HUES6 (cell line): ENCODE data around the gene EP400.

Experiments used
- H3K27ac ChIP-seq: 2 replicates; pipeline ENCODE4 v1.7.0; 2013; ENCODE audit warnings: low read depth, mild to moderate bottlenecking, low read length, inconsistent platforms
- H3K27me3 ChIP-seq: 2 replicates; pipeline ENCODE4 v1.6.1; 2013; ENCODE audit warnings: low read length; ENCODE audit not compliant: control insufficient read depth, insufficient read depth
- H3K36me3 ChIP-seq: 2 replicates; pipeline ENCODE4 v1.6.1; 2013; ENCODE audit warnings: low read length; ENCODE audit not compliant: control insufficient read depth, insufficient read depth
- H3K4me1 ChIP-seq: 2 replicates; pipeline ENCODE4 v1.6.1; 2013; ENCODE audit warnings: low read length; ENCODE audit not compliant: control insufficient read depth, insufficient read depth
- H3K4me3 ChIP-seq: 2 replicates; pipeline ENCODE4 v1.5.1; 2013; ENCODE audit warnings: low read depth, low read length
- H3K9ac ChIP-seq: one replicate; pipeline ENCODE4 v1.6.1; 2013; ENCODE audit warnings: mild to moderate bottlenecking, low read length
- H3K9me3 ChIP-seq: 2 replicates; pipeline ENCODE4 v1.6.1; 2013; ENCODE audit warnings: low read depth, low read length; ENCODE audit not compliant: control insufficient read depth, insufficient read depth

Gene EP400

GRCh38 chr12:131914179-131914702, 35.5 kb upstream of the EP400 start:
- Histone ChIP-seq H3K27me3 (no peaks in the 10 kb centered on the region), H3K4me3 (no peak overlapping the region), H3K4me1 (no peaks in the 10 kb centered on the region), H3K36me3 (peaks cover 74% of the 10 kb centered on the region), H3K9me3 (no peaks in the 10 kb centered on the region), H3K27ac (no peak overlapping the region), H3K9ac (no peak overlapping the region)

DNA sequence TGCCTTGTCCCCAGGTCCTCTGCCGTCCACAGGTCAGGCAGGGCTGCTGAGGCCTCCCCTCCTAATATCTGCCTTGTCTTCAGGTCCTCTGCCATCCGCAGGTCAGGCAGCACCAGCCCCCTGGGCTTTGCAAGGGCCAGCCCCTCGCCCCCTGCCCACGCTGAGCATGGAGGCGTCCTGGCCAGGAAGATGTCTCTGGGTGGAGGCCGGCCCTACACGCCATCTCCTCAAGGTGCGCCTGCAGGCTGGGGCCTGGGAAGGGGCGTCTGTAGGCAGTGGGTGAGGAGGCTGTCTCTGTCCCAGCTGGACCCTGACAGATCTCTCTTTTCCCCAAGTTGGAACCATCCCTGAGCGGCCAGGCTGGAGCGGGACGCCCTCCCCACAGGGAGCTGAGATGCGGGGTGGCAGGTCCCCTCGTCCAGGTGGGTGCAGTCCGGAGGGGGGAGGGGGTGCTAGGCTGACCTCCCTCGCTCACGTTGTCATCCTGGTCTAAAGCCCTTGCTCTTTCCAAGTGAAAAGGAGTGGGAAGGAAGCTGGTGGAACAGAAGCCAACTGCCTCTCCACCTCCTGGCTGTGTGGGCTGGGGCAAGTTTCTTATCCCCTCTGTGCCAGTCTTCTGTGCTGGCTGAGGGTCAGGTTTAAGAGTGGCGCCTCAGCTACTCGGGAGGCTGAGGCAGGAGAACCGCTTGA, 34.6 kb upstream of the EP400 start:
- Histone ChIP-seq H3K4me1 (no peaks in the 10 kb centered on the region), H3K36me3 (peaks cover 76% of the 10 kb centered on the region), H3K27me3 (no peaks in the 10 kb centered on the region), H3K4me3 (no peak overlapping the region), H3K27ac (peak overlapping the region; percentile 26; the same call in 1 of the 2 replicates), H3K9me3 (no peaks in the 10 kb centered on the region), H3K9ac (no peak overlapping the region)

DNA sequence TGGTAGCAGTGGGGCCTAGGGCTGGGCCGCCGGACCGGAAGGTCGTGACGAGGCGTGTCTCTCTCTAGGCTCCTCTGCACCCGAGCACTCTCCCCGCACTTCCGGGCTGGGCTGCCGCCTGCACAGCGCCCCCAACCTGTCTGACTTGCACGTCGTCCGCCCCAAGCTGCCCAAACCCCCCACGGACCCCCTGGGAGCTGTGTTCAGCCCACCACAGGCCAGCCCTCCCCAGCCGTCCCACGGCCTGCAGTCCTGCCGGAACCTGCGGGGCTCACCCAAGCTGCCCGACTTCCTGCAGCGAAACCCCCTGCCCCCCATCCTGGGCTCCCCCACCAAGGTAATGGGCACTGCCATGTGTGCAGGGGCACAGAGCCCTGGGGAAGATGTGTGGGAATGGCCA, 33.9 kb upstream of the EP400 start:
- H3K9ac ChIP-seq: no peak overlapping the region
- no peak overlapping the region for H3K4me3 ChIP-seq
- H3K27me3 ChIP-seq: no peaks in the 10 kb centered on the region
- no peaks in the 10 kb centered on the region for H3K4me1 ChIP-seq
- no peaks in the 10 kb centered on the region for H3K9me3 ChIP-seq
- H3K36me3 ChIP-seq: peaks cover 76% of the 10 kb centered on the region
- H3K27ac ChIP-seq: peak overlapping the region; percentile 26; the same call in 1 of the 2 replicates

DNA sequence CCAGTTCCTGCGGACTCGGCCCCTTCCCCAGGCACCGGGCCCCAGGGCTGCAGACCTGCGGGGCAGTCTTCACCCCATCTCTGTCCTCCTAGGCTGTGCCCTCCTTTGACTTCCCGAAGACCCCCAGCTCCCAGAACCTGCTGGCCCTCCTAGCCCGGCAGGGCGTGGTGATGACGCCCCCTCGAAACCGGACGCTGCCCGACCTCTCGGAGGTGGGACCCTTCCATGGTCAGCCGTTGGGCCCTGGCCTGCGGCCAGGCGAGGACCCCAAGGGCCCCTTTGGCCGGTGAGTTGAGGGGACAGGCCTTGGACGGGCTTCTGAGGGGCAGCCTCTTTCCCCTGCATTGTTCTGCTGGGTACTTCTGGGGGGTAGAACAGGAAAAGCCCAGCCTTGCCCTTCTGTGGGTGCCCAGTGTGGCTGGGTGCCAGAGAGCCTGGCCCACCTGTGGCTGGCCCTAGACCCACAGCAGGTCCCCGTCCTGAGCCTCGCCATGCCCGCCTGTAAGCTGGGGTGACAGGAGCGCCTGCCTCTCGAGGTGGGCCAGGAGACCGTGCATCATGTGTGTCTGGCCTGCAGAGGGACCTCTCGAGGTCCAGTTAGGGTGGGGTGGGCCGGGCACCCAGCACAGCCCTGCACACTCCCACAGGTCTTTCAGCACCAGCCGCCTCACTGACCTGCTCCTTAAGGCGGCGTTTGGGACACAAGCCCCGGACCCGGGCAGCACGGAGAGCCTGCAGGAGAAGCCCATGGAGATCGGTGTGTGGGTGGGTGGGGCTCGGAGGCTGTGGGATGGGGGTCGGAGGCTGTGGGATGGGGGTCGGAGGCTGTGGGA, 33.2 kb upstream of the EP400 start:
- no peak overlapping the region for H3K9ac ChIP-seq
- H3K27ac ChIP-seq: no peak overlapping the region
- peaks cover 76% of the 10 kb centered on the region for H3K36me3 ChIP-seq

DNA sequence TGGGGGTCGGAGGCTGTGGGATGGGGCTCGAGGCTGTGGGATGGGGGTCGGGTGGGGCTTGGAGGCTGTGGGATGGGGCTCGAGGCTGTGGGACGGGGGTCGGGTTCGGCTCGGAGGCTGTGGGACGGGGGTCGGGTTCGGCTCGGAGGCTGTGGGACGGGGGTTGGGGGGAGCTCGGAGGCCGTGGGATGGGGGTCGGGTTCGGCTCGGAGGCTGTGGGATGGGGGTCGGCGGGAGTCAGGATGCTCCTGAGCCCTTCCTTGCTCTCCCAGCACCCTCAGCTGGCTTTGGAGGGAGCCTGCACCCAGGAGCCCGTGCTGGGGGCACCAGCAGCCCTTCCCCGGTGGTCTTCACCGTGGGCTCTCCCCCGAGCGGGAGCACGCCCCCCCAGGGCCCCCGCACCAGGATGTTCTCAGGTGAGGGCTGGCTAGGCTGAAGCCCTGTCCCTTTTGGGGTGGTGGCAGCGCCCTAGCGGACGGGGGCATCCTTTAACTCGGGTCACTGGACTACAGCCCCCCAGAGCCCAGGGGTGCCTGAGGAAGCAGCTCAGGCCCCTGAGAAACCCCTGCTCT, 32.5 kb upstream of the EP400 start:
- H3K27ac ChIP-seq: no peak overlapping the region
- H3K4me1 ChIP-seq: no peaks in the 10 kb centered on the region
- no peaks in the 10 kb centered on the region for H3K9me3 ChIP-seq
- H3K27me3 ChIP-seq: no peaks in the 10 kb centered on the region
- H3K9ac ChIP-seq: no peak overlapping the region
- no peak overlapping the region for H3K4me3 ChIP-seq
- H3K36me3 ChIP-seq: peaks cover 75% of the 10 kb centered on the region

More for the DNA sequence above, 33.2 kb upstream of the EP400 start:
- H3K4me1 ChIP-seq: no peaks in the 10 kb centered on the region
- H3K9me3 ChIP-seq: no peaks in the 10 kb centered on the region
- H3K27me3 ChIP-seq: no peaks in the 10 kb centered on the region
- H3K4me3 ChIP-seq: no peak overlapping the region

GRCh38 chr12:131917711-131918306, 31.9 kb upstream of the EP400 start:
- Histone ChIP-seq H3K4me1 (no peaks in the 10 kb centered on the region), H3K27me3 (no peaks in the 10 kb centered on the region), H3K4me3 (no peak overlapping the region), H3K9ac (no peak overlapping the region), H3K36me3 (peaks cover 73% of the 10 kb centered on the region), H3K27ac (no peak overlapping the region), H3K9me3 (no peaks in the 10 kb centered on the region)

GRCh38 chr12:131918311-131919050, 31.3 kb upstream of the EP400 start:
- Histone ChIP-seq H3K4me1 (no peaks in the 10 kb centered on the region), H3K9ac (no peak overlapping the region), H3K36me3 (peaks cover 72% of the 10 kb centered on the region), H3K27ac (no peak overlapping the region), H3K9me3 (no peaks in the 10 kb centered on the region), H3K4me3 (no peak overlapping the region), H3K27me3 (no peaks in the 10 kb centered on the region)

DNA sequence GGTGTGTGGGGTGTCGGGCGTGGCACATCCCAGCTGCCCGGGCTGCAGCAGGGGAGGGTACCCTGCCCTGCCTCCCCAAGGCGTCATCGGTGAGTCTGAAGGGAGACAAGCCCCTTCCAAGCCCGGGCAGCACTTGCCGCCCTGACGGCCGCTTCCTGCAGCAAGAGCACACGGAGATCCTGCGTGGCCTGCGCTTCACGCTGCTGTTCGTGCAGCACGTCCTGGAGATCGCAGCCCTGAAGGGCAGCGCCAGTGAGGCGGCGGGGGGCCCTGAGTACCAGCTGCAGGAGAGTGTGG, 30.7 kb upstream of the EP400 start:
- Histone ChIP-seq H3K9me3 (no peaks in the 10 kb centered on the region), H3K27ac (no peak overlapping the region), H3K36me3 (peaks cover 68% of the 10 kb centered on the region), H3K27me3 (no peaks in the 10 kb centered on the region), H3K4me1 (no peaks in the 10 kb centered on the region), H3K9ac (no peak overlapping the region), H3K4me3 (no peak overlapping the region)

DNA sequence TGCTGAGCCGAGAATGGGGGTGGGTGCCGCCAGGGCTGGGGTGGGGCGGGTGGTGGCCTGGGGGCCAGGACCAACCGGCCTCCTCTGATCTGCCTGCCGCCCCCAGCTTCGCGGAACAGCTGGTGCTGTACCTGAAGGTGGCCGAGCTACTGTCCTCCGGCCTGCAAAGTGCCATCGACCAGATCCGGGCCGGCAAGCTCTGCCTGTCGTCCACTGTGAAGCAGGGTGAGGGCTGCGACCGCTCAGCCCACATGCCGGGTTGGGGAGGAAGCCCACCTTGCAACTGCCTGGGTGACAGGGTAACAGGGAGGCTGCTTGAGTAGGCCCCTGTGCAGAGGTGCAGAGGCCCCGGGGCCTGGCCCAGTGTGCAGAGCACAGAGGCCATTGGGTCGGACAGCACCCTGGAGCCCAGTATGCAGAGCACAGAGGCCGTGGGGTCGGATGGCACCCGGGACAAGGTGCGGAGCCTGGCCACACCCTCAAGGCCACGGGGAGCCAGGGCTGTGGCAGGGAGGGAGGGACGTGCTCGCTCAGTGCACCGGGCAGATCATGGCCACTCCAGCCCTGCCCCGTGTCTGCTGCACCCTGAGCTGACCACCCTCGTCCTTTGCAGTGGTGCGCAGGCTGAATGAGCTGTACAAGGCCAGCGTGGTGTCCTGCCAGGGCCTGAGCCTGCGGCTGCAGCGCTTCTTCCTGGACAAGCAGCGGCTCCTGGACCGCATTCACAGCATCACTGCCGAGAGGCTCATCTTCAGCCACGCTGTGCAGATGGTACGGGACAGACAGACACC, 30.2 kb upstream of the EP400 start:
- H3K4me1 ChIP-seq: no peaks in the 10 kb centered on the region
- no peak overlapping the region for H3K4me3 ChIP-seq
- H3K36me3 ChIP-seq: peaks cover 62% of the 10 kb centered on the region
- H3K9me3 ChIP-seq: no peaks in the 10 kb centered on the region
- H3K27ac ChIP-seq: no peak overlapping the region
- H3K27me3 ChIP-seq: no peaks in the 10 kb centered on the region
- no peak overlapping the region for H3K9ac ChIP-seq

DNA sequence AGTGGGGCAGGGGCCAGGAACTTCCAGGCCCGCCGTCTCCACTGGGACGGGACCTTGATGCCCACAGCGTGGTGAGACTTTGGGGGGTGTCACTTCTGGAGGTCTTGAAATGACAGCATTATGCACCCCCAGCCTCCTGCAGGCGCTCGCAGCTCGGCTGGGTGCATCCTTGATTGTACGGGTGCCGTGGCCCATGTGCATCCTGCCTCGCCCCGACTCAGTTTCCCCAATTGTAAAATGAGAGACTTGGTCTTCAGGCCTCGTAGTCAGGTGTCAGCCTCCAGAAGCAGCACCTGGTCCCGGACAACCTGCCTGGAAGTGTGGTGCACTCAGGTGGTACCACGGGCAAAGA, 29.6 kb upstream of the EP400 start:
- Histone ChIP-seq H3K36me3 (peaks cover 56% of the 10 kb centered on the region), H3K4me1 (no peaks in the 10 kb centered on the region), H3K9ac (no peak overlapping the region), H3K27me3 (no peaks in the 10 kb centered on the region), H3K9me3 (no peaks in the 10 kb centered on the region), H3K27ac (no peak overlapping the region), H3K4me3 (no peak overlapping the region)
